K562 (cell line): ENCODE measurements around the gene FAM110D. TPM values are rescaled to one million over a fixed set of nuclear protein-coding genes. Genes with fewer than 3 reads are reported as not detected.

Experiments
- ARID3A ChIP-seq: IDR thresholded peaks from 2 replicates; pipeline ENCODE4 v1.6.1; 2012; ENCODE audit warnings: low read depth, low read length, improper control_type of control experiment, borderline replicate concordance
- MECOM ChIP-seq: fragments of 250-450 bp; sonication (Bioruptor Pico); IDR thresholded peaks from 2 replicates; pipeline ENCODE4 v1.8.0; 2022; ENCODE audit warnings: inconsistent platforms
- SUPT5H ChIP-seq: fragments of 450-650 bp; IDR thresholded peaks from 2 replicates; pipeline ENCODE4 v1.6.1; 2016
- TBL1XR1 ChIP-seq, 2 experiments: IDR thresholded peaks; 2 replicates each; pipeline ENCODE4 v1.6.1; 2012; ENCODE audit warnings: improper control_type of control experiment in 2 of 2, low read length in 2 of 2, mild to moderate bottlenecking in 1 of 2
- ZNF263 ChIP-seq: sonication (generic); formaldehyde crosslinking; IDR thresholded peaks from 2 replicates; pipeline ENCODE4 v1.8.0; 2022; ENCODE audit warnings: mild to moderate bottlenecking, missing genetic modification reagents, borderline replicate concordance
- polyA plus RNA-seq, 8 experiments: library from polyadenylated mRNA; depleted of rRNA in 4 of 8; stranded (reverse) in 5 of 8; unstranded in 3 of 8; fragments of >200 nt; fragmentation: Nextera tagmentation in 2 of 8; fragmentation: Illumina TruSeq in 1 of 8; extraction: Ambion mirVana in 2 of 8; extraction: Trizol in 1 of 8; gene quantifications; 2 replicates each; pipeline versions ENCODE4 v1.2.1 to v1.2.3, GENCODE V29; 2011 to 2014; ENCODE audit warnings: inconsistent platforms in 1 of 8, missing spikeins in 1 of 8
- total RNA-seq, 7 experiments: library from RNA; depleted of rRNA in 6 of 7; stranded (reverse); fragments of >200 nt in 6 of 7; fragmentation: Illumina TruSeq in 2 of 7; extraction: Trizol in 2 of 7; gene quantifications; 2 replicates each; pipeline versions ENCODE4 v1.2.1 to v1.2.3, GENCODE V29; 2011 to 2021; ENCODE audit warnings: low replicate concordance in 1 of 7
- TF ChIP-seq, protein P1 (sequence below): fragments of 450-650 bp; IDR thresholded peaks from 2 replicates; pipeline ENCODE4 v1.6.1; 2016; ENCODE audit warnings: low read depth
- TF ChIP-seq, protein P2 (sequence below): fragments of 450-650 bp; IDR thresholded peaks from 2 replicates; pipeline ENCODE4 v1.6.1; 2016; ENCODE audit warnings: mild to moderate bottlenecking, moderate library complexity

The FAM110D gene
- total and polyA plus RNA-seq, 9 of the 15 experiments (the other 6 are each of a cell fraction or from before 2014, with no cell fraction given), result 0.04 to 1.1 (median 0.33) TPM

DNA sequence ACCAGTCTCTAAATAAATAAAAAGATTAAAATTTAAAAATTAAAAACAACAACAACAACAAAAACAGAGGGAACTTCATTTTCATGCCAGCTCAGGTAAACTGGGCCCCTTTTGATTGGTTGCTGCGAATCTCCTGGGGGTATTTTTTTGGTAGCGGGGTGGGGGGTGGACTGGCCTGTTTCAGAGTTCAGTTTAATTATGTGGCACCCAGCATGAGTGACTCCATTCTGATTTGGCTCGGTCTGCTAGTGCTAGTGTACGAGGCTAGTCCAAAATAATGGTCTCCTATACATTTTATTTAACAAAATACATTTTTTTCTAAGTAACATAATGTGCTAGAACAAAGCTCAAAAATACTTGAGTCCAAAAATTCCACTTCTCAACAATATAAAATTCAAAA, 29.1 kb upstream of the FAM110D start (continued):
- no peak for TF ChIP-seq ARID3A
- TF ChIP-seq SUPT5H, result no peak
- TF ChIP-seq ZNF263, result no peak
- TF ChIP-seq TBL1XR1 (IDR thresholded peaks at IDR 0.05; ENCODE audit: low read length in 2 of 2), result no peak
- TF ChIP-seq, protein P1, sequence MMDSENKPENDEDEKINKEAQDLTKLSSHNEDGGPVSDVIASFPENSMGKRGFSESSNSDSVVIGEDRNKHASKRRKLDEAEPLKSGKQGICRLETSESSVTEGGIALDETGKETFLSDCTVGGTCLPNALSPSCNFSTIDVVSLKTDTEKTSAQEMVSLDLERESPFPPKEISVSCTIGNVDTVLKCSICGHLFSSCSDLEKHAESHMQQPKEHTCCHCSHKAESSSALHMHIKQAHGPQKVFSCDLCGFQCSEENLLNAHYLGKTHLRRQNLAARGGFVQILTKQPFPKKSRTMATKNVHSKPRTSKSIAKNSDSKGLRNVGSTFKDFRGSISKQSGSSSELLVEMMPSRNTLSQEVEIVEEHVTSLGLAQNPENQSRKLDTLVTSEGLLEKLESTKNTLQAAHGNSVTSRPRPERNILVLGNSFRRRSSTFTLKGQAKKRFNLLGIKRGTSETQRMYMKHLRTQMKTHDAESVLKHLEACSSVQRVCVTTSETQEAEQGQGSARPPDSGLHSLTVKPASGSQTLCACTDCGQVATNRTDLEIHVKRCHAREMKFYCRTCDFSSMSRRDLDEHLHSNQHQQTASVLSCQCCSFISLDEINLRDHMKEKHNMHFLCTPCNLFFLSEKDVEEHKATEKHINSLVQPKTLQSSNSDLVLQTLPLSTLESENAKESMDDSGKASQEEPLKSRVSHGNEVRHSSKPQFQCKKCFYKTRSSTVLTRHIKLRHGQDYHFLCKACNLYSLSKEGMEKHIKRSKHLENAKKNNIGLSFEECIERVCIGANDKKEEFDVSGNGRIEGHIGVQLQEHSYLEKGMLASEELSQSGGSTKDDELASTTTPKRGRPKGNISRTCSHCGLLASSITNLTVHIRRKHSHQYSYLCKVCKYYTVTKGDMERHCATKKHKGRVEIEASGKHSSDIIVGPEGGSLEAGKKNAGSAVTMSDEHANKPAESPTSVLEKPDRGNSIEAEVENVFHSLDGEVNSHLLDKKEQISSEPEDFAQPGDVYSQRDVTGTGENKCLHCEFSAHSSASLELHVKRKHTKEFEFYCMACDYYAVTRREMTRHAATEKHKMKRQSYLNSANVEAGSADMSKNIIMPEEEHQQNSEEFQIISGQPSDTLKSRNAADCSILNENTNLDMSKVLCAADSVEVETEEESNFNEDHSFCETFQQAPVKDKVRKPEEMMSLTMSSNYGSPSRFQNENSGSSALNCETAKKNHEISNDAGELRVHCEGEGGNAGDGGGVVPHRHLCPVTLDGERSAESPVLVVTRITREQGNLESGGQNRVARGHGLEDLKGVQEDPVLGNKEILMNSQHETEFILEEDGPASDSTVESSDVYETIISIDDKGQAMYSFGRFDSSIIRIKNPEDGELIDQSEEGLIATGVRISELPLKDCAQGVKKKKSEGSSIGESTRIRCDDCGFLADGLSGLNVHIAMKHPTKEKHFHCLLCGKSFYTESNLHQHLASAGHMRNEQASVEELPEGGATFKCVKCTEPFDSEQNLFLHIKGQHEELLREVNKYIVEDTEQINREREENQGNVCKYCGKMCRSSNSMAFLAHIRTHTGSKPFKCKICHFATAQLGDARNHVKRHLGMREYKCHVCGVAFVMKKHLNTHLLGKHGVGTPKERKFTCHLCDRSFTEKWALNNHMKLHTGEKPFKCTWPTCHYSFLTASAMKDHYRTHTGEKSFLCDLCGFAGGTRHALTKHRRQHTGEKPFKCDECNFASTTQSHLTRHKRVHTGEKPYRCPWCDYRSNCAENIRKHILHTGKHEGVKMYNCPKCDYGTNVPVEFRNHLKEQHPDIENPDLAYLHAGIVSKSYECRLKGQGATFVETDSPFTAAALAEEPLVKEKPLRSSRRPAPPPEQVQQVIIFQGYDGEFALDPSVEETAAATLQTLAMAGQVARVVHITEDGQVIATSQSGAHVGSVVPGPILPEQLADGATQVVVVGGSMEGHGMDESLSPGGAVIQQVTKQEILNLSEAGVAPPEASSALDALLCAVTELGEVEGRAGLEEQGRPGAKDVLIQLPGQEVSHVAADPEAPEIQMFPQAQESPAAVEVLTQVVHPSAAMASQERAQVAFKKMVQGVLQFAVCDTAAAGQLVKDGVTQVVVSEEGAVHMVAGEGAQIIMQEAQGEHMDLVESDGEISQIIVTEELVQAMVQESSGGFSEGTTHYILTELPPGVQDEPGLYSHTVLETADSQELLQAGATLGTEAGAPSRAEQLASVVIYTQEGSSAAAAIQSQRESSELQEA, result no peak
- TF ChIP-seq MECOM (CRISPR knock-in tag), result peak; percentile 66; the same call in 1 of the 2 replicates
- TF ChIP-seq, protein P2, sequence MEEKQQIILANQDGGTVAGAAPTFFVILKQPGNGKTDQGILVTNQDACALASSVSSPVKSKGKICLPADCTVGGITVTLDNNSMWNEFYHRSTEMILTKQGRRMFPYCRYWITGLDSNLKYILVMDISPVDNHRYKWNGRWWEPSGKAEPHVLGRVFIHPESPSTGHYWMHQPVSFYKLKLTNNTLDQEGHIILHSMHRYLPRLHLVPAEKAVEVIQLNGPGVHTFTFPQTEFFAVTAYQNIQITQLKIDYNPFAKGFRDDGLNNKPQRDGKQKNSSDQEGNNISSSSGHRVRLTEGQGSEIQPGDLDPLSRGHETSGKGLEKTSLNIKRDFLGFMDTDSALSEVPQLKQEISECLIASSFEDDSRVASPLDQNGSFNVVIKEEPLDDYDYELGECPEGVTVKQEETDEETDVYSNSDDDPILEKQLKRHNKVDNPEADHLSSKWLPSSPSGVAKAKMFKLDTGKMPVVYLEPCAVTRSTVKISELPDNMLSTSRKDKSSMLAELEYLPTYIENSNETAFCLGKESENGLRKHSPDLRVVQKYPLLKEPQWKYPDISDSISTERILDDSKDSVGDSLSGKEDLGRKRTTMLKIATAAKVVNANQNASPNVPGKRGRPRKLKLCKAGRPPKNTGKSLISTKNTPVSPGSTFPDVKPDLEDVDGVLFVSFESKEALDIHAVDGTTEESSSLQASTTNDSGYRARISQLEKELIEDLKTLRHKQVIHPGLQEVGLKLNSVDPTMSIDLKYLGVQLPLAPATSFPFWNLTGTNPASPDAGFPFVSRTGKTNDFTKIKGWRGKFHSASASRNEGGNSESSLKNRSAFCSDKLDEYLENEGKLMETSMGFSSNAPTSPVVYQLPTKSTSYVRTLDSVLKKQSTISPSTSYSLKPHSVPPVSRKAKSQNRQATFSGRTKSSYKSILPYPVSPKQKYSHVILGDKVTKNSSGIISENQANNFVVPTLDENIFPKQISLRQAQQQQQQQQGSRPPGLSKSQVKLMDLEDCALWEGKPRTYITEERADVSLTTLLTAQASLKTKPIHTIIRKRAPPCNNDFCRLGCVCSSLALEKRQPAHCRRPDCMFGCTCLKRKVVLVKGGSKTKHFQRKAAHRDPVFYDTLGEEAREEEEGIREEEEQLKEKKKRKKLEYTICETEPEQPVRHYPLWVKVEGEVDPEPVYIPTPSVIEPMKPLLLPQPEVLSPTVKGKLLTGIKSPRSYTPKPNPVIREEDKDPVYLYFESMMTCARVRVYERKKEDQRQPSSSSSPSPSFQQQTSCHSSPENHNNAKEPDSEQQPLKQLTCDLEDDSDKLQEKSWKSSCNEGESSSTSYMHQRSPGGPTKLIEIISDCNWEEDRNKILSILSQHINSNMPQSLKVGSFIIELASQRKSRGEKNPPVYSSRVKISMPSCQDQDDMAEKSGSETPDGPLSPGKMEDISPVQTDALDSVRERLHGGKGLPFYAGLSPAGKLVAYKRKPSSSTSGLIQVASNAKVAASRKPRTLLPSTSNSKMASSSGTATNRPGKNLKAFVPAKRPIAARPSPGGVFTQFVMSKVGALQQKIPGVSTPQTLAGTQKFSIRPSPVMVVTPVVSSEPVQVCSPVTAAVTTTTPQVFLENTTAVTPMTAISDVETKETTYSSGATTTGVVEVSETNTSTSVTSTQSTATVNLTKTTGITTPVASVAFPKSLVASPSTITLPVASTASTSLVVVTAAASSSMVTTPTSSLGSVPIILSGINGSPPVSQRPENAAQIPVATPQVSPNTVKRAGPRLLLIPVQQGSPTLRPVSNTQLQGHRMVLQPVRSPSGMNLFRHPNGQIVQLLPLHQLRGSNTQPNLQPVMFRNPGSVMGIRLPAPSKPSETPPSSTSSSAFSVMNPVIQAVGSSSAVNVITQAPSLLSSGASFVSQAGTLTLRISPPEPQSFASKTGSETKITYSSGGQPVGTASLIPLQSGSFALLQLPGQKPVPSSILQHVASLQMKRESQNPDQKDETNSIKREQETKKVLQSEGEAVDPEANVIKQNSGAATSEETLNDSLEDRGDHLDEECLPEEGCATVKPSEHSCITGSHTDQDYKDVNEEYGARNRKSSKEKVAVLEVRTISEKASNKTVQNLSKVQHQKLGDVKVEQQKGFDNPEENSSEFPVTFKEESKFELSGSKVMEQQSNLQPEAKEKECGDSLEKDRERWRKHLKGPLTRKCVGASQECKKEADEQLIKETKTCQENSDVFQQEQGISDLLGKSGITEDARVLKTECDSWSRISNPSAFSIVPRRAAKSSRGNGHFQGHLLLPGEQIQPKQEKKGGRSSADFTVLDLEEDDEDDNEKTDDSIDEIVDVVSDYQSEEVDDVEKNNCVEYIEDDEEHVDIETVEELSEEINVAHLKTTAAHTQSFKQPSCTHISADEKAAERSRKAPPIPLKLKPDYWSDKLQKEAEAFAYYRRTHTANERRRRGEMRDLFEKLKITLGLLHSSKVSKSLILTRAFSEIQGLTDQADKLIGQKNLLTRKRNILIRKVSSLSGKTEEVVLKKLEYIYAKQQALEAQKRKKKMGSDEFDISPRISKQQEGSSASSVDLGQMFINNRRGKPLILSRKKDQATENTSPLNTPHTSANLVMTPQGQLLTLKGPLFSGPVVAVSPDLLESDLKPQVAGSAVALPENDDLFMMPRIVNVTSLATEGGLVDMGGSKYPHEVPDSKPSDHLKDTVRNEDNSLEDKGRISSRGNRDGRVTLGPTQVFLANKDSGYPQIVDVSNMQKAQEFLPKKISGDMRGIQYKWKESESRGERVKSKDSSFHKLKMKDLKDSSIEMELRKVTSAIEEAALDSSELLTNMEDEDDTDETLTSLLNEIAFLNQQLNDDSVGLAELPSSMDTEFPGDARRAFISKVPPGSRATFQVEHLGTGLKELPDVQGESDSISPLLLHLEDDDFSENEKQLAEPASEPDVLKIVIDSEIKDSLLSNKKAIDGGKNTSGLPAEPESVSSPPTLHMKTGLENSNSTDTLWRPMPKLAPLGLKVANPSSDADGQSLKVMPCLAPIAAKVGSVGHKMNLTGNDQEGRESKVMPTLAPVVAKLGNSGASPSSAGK, result no peak
